Sigmoid colon (tissue), 7 donors: ENCODE results near the gene RAET1L. TPM values are rescaled to one million over a fixed set of nuclear protein-coding genes. Genes with fewer than 3 reads are reported as not detected.
"Not testable (repeated sequence)": the region's sequence is repeated elsewhere in the genome, so short reads cannot be mapped to it uniquely, and the experiment has no call there.

Source experiments
- DNase-seq: peaks from one replicate; pipeline ENCODE4 v3.0.0-alpha.2; 2019
- H3K27ac ChIP-seq, 4 donors: fragments of 200-600 bp; sonication (generic); one replicate each; pipeline ENCODE4 v1.5.1; 2016 to 2019; ENCODE audit warnings: mild to moderate bottlenecking in 1 of 4
- H3K27me3 ChIP-seq, 3 donors: fragments of 200-600 bp; sonication (generic); one replicate each; pipeline ENCODE4 v1.5.1; 2019; ENCODE audit warnings: mild to moderate bottlenecking in 1 of 3
- H3K36me3 ChIP-seq, 4 donors: fragments of 200-600 bp; sonication (generic); one replicate each; pipeline ENCODE4 v1.5.1; 2016 to 2019
- H3K4me1 ChIP-seq, 4 donors: fragments of 200-600 bp; sonication (generic); one replicate each; pipeline ENCODE4 v1.5.1; 2017 to 2019
- H3K4me3 ChIP-seq, 4 donors: fragments of 200-600 bp; sonication (generic); one replicate each; pipeline ENCODE4 v1.5.1; 2017 to 2019; ENCODE audit warnings: mild to moderate bottlenecking in 2 of 4, moderate library complexity in 1 of 4
- H3K9me3 ChIP-seq, 4 donors: fragments of 200-600 bp in 3 of 4; sonication (generic) in 3 of 4; one replicate each; pipeline versions ENCODE4 v1.5.1 to v1.6.1; 2013 to 2019
- CTCF ChIP-seq, 4 experiments: fragments of 450-650 bp in 3 of 4; fragments of 200-600 bp in 1 of 4; IDR thresholded peaks; one replicate each; pipeline ENCODE4 v1.5.1; 2016 to 2019; ENCODE audit warnings: antibody characterized with exemption in 4 of 4, mild to moderate bottlenecking in 3 of 4, moderate library complexity in 2 of 4
- EP300 ChIP-seq, 4 donors: sonication (generic); formaldehyde crosslinking; IDR thresholded peaks; one replicate each; pipeline ENCODE4 v1.6.1; 2017; ENCODE audit warnings: antibody characterized with exemption in 4 of 4
- POLR2A ChIP-seq, 2 donors: fragments of 450-650 bp; IDR thresholded peaks; one replicate each; pipeline ENCODE4 v1.6.1; 2016; ENCODE audit warnings: antibody characterized with exemption in 2 of 2, mild to moderate bottlenecking in 2 of 2, moderate library complexity in 2 of 2
- POLR2AphosphoS5 ChIP-seq, 4 donors: sonication (generic); formaldehyde crosslinking; IDR thresholded peaks; one replicate each; pipeline ENCODE4 v1.6.1; 2017; ENCODE audit warnings: antibody characterized with exemption in 4 of 4
- WGBS, 2 donors: extraction: QIAGEN DNeasy Blood & Tissue Kit; methylation state at CpG; one replicate each; pipeline ENCODE4 v1.1.7; 2013; 5-methylcytosine and 5-hydroxymethylcytosine counted together
- intact Hi-C: fragments of 100-400 bp; cut with DNase I; formaldehyde crosslinking; loops from one replicate; pipeline ENCODE4 v1.15.1; 2023
- polyA plus RNA-seq, 3 donors: library from polyadenylated mRNA; stranded (reverse); fragments of 200-250 nt; gene quantifications; one replicate each; pipeline ENCODE4 v1.2.3, GENCODE V29; 2013
- total RNA-seq, 4 donors: library from RNA; depleted of rRNA; stranded (reverse); fragments of >200 nt; gene quantifications; one replicate each; pipeline ENCODE4 v1.1.0, GENCODE V29; 2016
- donor health status: healthy with polysubstance abuse.
- donor health status: Bipolar disorder and iron deficiency.
- donor health status: healthy.

The RAET1L gene
- total and polyA plus RNA-seq, 7 donors: not detected

DNA sequence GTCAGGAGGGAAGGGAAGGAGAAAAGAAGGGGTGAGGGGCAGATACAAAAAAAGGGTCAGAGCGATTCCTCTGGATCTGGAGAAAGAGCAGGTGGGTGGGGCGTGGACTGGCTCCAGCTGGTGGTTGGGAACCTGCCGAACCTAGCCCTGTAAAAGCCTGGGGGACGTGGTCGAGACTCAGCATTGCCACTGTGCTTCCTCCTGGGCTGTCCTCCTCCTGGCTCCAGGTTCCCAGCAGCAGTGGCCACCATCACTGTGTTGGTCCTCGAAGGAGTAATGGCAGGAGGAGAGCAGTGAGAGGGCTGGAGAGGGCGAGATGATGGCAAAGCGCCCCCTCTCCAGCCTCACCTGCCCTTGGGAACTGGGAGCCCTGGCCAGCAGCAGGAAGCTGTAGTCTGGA lies 3.5 kb upstream of the RAET1L start:
- Histone ChIP-seq H3K27ac (no peak overlapping the region), H3K4me1 (peaks cover 0 to 15% (median 14%) of the 10 kb centered on the region in 4 donors), H3K9me3 (no peaks in the 10 kb centered on the region), H3K4me3 (no peak overlapping the region), H3K36me3 (no peaks in the 10 kb centered on the region), H3K27me3 (peaks cover 7 to 38% (median 22%) of the 10 kb centered on the region in 3 donors)
- TF ChIP-seq EP300 (IDR thresholded peaks at IDR 0.05): no peak
- no peak for TF ChIP-seq POLR2AphosphoS5 (IDR thresholded peaks at IDR 0.05)
- no peak for TF ChIP-seq POLR2A (IDR thresholded peaks at IDR 0.05)
- TF ChIP-seq CTCF (IDR thresholded peaks at IDR 0.05): no peak
- intact Hi-C loops: no loop called here
- DNase-seq: no peak
- 54 to 74% methylated on average over 8 of the region's 8 CpGs for WGBS, 2 donors

GRCh38 chr6:150027806-150028565 lies 2.7 kb upstream of the RAET1L start:
- no peak for DNase-seq
- TF ChIP-seq POLR2A (IDR thresholded peaks at IDR 0.05) (no peak), EP300 (IDR thresholded peaks at IDR 0.05) (no peak), CTCF (IDR thresholded peaks at IDR 0.05) (no peak), POLR2AphosphoS5 (IDR thresholded peaks at IDR 0.05) (no peak)
- intact Hi-C loops: no loop called here
- Histone ChIP-seq H3K4me3 (no peak overlapping the region), H3K36me3 (no peaks in the 10 kb centered on the region), H3K9me3 (no peaks in the 10 kb centered on the region), H3K27ac (no peak overlapping the region), H3K27me3 (peaks cover 7 to 38% (median 22%) of the 10 kb centered on the region in 3 donors), H3K4me1 (peaks cover 0 to 15% (median 14%) of the 10 kb centered on the region in 4 donors)
- 80 to 86% methylated on average over 6 of the region's 6 CpGs for WGBS, 2 donors

DNA sequence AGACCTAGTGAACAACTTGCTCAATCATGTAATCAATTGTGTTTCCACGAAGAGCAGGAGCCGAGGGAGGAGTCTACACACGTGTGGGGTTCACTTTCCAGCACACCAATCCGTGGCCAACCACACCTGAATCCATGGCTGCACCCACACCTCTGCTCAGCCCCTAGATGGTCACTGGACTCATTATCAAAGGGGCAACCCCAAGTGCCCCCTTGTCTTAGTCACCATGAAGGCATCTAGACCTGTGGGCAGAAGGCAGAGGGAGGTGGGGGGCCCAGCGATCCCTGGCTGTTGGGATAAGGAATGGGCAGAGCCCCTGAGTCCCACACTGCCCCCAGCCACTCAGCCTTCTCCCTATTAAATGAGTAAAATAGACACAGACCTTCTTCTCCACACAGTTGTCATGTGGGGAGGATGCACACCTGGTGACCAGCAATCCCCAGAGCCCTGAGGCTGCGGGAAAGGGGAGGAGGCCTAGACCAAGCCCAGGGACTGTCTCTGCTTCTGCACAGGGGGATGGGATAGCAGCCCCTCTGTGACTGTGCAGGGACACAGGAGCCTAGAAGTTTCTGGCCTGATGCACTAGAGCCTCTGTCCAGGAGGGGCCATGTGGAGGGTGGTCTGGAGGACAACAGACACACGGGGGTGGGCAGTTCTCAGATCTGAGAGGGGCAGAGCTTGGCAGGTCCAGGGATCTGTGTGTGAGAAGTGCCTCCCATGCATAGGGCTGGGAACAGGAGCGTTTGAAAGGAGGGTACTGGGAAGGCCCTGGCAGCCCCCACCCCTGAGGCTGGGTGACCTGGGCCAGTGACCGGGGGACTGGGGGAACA lies 1.9 kb upstream of the RAET1L start:
- DNase-seq: no peak
- 85% methylated on average over 9 of the region's 9 CpGs for WGBS, 2 donors
- TF ChIP-seq POLR2A (IDR thresholded peaks at IDR 0.05) (no peak), EP300 (IDR thresholded peaks at IDR 0.05) (no peak), CTCF (IDR thresholded peaks at IDR 0.05) (no peak)
- H3K27ac ChIP-seq: no peak overlapping the region
- no peaks in the 10 kb centered on the region for H3K36me3 ChIP-seq
- no peak overlapping the region for H3K4me3 ChIP-seq
- intact Hi-C loops: no loop called here
- H3K4me1 ChIP-seq: peaks cover 0 to 15% (median 14%) of the 10 kb centered on the region in 4 donors
- H3K27me3 ChIP-seq: peaks cover 7 to 38% (median 22%) of the 10 kb centered on the region in 3 donors
- no peaks in the 10 kb centered on the region for H3K9me3 ChIP-seq

DNA sequence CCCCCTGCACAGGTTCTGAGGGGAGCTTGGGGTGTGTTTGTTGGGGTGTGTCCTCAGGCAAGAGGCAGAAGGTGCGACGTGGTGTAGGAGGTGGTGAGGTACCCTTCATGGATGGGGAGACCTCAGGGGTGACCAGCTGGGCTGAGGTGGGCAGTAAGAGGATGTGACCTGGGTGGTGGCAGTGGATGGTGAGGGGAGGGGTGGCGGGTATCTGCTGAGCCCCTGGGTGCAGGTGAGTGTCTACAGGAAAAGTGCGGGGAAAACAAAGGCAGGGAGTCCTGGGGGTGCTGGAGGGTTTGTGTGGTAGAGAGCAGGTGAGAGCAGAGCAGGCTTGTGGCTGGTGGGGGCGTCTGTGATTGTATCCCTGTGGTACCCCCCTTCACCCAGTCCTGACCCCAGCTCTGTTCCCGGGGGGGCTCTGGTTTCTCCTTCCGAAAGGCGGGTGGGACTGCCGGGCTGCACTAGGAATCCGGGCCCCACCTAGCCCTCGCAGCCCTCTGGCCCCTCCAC lies 631 bp downstream of the RAET1L start:
- TF ChIP-seq CTCF (IDR thresholded peaks at IDR 0.05) (no peak), POLR2AphosphoS5 (IDR thresholded peaks at IDR 0.05) (no peak), EP300 (IDR thresholded peaks at IDR 0.05) (no peak), POLR2A (IDR thresholded peaks at IDR 0.05) (no peak)
- H3K4me3 ChIP-seq: no peak overlapping the region
- H3K9me3 ChIP-seq: no peaks in the 10 kb centered on the region
- peaks cover 7 to 42% (median 22%) of the 10 kb centered on the region in 3 donors for H3K27me3 ChIP-seq
- no peaks in the 10 kb centered on the region for H3K36me3 ChIP-seq
- no peak for DNase-seq
- H3K27ac ChIP-seq: no peak overlapping the region
- intact Hi-C loops: no loop called here
- 23 to 37% methylated on average over 11 of the region's 11 CpGs for WGBS, 2 donors
- peaks cover 0 to 15% (median 14%) of the 10 kb centered on the region in 4 donors for H3K4me1 ChIP-seq

DNA sequence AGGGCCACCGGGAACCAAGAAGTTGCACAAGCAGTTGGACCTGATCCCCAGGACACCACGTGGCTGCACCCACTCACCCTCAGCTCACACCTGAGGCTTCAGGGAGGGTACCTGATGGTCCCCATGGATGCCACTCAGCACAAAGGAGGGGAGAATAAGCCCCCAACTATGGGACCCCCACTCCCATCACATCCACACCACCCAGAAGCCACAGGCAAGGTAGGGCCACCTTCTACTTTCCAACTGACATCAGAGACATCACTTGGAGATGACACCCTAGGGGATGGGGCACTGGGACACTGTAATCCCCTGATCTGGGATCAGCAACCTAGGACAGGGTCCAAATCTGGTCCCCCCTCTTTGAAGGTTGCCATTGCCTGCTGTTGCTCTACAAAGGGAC lies 1.3 kb downstream of the RAET1L start:
- intact Hi-C loops, DNase-seq: not testable (repeated sequence)
- H3K27me3 ChIP-seq: peaks cover 7 to 44% (median 22%) of the 10 kb centered on the region in 3 donors

GRCh38 chr6:150021870-150022269 lies 3.5 kb downstream of the RAET1L start:
- H3K36me3 ChIP-seq, H3K4me3 ChIP-seq, H3K27ac ChIP-seq, H3K9me3 ChIP-seq, intact Hi-C loops, DNase-seq: not testable (repeated sequence)
- Histone ChIP-seq H3K4me1 (peaks cover 0 to 15% (median 14%) of the 10 kb centered on the region in 4 donors), H3K27me3 (peaks cover 7 to 57% (median 16%) of the 10 kb centered on the region in 3 donors)
- 93 to 94% methylated on average over 2 to 3 of the region's 6 CpGs for WGBS, 2 donors

More for the DNA sequence above, 1.3 kb downstream of the RAET1L start:
- not testable (repeated sequence) for H3K27ac ChIP-seq, H3K4me3 ChIP-seq, H3K36me3 ChIP-seq, H3K9me3 ChIP-seq
- peaks cover 0 to 15% (median 14%) of the 10 kb centered on the region in 4 donors for H3K4me1 ChIP-seq
- WGBS, 2 donors: 60 to 75% methylated on average over 2 of the region's 2 CpGs
